ENCODE data around the gene DUSP10.

- TF ChIP-seq POLR2A (IDR thresholded peaks at IDR 0.05): no peak
- TF ChIP-seq, protein P1, sequence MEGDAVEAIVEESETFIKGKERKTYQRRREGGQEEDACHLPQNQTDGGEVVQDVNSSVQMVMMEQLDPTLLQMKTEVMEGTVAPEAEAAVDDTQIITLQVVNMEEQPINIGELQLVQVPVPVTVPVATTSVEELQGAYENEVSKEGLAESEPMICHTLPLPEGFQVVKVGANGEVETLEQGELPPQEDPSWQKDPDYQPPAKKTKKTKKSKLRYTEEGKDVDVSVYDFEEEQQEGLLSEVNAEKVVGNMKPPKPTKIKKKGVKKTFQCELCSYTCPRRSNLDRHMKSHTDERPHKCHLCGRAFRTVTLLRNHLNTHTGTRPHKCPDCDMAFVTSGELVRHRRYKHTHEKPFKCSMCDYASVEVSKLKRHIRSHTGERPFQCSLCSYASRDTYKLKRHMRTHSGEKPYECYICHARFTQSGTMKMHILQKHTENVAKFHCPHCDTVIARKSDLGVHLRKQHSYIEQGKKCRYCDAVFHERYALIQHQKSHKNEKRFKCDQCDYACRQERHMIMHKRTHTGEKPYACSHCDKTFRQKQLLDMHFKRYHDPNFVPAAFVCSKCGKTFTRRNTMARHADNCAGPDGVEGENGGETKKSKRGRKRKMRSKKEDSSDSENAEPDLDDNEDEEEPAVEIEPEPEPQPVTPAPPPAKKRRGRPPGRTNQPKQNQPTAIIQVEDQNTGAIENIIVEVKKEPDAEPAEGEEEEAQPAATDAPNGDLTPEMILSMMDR (IDR thresholded peaks at IDR 0.05): no peak
- TF ChIP-seq POLR2AphosphoS5 (IDR thresholded peaks at IDR 0.05): no peak
- no peak for TF ChIP-seq EP300 (IDR thresholded peaks at IDR 0.05; ENCODE audit: low read depth)
Observed at GRCh38 chr1:221664253-221664652, 77.6 kb downstream of the DUSP10 start.
